ENCODE data around the gene PNRC1.
"Not testable (repeated sequence)": the region's sequence is repeated elsewhere in the genome, so short reads cannot be mapped to it uniquely, and the experiment has no call there.

Gene PNRC1

GRCh38 chr6:89116702-89117101 lies 36.2 kb downstream of the PNRC1 start:
- no peak for DNase-seq

GRCh38 chr6:89117211-89118108 lies 36.9 kb downstream of the PNRC1 start, which contains the start of gene SRSF12:
TSS of gene SRSF12 (minus strand) at chr6:89118071. CDS start at chr6:89117887, 184 bp downstream.
- peak; percentile 23 to 29 for DNase-seq

DNA sequence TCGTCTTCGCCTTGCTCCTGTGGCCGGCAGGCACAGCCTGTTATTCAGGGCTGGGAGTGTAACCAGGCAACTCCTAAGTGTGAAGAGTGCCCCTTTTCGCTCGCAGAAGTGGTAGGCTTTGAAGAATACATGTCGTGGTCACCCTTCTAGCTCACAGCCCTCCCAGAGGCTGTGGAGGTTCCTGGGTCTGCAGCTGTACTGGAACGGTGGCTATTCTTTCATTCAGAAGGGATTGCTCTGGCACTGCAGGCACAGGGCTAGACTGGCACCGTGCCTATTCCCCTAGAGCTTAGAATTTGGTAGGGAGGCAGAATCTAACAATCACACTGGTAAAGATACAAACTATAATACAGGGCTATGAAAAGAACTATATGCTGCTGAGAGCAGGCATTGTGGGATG lies 38.4 kb downstream of the PNRC1 start:
- DNase-seq, result no peak

DNA sequence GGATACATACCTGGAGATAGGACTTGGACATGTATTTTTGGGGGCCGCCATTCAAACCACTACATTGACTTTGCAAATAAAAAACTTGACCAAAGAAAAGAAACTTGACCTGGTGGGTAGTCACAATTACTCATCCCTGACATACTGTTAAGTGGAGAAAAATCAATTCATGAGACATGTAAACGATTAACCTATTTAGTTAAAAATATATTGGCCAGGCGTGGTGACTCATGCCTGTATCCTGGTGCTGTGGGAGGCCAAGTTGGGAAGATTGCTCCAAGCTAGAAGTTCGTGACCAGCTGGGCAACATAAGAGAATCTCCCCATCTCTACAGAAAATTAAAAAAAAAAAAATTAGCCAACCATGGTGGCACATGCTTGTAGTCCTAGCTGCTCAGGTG lies 39.8 kb downstream of the PNRC1 start:
- no peak for DNase-seq

GRCh38 chr6:89121934-89122333 lies 41.4 kb downstream of the PNRC1 start:
- DNase-seq, result no peak

DNA sequence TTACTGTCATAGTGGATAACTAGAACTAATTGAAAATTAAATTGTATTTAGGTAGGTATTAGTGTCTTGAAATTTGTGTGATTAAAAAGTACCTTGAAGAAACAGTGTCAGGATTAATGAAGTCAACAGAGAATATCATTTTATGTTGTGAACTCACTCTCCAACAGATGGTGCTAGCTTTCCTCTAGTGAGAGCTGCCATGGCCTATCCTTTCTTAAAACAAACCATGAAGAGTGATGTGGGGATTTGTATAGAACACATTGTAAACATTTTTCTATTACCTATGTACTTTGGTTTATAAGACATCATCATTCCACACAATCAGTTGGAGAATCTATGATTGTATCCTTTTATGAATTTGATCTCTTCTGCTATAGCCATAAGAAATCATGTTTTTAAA lies 42.1 kb downstream of the PNRC1 start:
- no peak for DNase-seq

DNA sequence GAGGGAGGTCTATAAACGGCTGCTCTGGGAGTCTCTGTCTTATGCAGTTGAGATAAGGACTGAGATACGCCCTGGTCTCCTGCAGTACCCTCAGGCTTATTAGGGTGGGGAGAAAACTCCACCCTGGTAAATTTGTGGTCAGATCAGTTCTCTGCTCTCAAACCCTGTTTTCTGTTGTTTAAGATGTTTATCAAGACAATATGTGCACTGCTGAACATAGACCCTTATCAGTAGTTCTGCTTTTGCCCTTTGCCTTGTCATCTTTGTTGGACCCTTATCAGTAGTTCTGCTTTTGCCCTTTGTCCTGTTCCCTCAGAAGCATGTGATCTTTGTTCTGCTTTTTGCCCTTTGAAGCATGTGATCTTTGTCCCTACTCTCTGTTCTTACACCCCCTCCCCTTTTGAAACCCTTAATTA lies 47.7 kb downstream of the PNRC1 start:
- not testable (repeated sequence) for DNase-seq

DNA sequence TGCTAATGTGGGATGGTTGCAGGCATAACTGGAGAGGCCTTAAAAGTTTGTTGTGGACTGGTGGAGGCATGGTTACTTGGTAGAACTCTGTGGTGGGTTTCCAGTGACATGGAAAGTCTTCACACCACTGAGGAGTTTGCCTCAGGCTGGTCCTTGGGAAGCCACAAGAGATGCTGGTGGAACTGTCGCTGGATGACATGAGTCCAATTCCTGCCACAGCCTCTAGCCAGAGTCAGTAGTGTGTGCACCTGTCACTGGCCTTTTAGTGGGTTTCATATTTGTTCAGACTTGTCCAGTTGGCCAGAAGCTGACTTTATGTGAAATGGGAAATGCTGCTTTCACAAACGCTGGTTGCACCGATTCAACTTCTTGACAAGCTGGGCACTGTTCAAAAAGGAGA lies 51.0 kb downstream of the PNRC1 start:
- DNase-seq, result no peak

GRCh38 chr6:89132057-89132456 lies 51.5 kb downstream of the PNRC1 start:
- DNase-seq, result no peak

- no peak for DNase-seq
Measured at GRCh38 chr6:89133981-89134380, 53.4 kb downstream of the PNRC1 start.

DNA sequence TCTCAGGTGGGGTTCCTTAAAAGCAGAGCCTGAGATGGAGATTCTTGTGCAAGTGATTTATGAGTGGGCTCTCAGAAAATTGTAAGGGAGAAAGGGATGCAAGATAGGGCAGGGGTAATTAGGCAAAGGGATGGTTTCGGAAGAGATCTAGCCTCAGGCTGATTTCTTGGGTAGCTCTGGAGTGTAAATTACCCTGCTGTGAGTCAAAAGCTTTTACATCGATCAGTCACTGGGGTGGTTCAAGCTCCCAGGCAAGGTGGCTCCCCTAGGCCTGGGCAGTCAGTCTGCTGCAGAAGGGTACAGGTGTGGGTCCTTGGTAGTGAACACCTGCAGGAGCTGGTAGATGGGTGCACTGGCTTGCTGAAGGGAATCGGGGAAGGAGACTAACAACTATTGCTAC lies 54.2 kb downstream of the PNRC1 start:
- no peak for DNase-seq

All from activated CD4-positive, alpha-beta T cell treated with anti-CD3 and anti-CD28 coated beads for 4 hours (primary cell).